GM12878 (cell line): ENCODE data around the gene GIT1. TPM values are rescaled to one million over a fixed set of nuclear protein-coding genes. Genes with fewer than 3 reads are reported as not detected.
A peak's percentile ranks its signal among the peaks of the same experiment; 100 is the strongest.

Experiments used
- ATAC-seq: fragments of 200-7000 bp; cut with Tn5 transposase; 3 replicates; pipeline ENCODE4 v1.9.1; 2020; ENCODE audit warnings: mild to moderate bottlenecking, moderate library complexity
- BruUV-seq: library from RNA; stranded (reverse); fragments of 400-500 nt; replicated peaks from 2 replicates; lab custom pipeline; 2021; lab: Mats Ljungman, UMichigan
- CTCF ChIA-PET: fragments of 300-600 bp; sonication (Branson Sonifier 250); formaldehyde crosslinking; extraction: SDS; loops from one replicate; lab custom pipeline; 2021; ENCODE audit warnings: inconsistent platforms; lab: Yijun Ruan, JAX
- POLR2A ChIA-PET: fragments of 350-600 bp; formaldehyde crosslinking; extraction: SDS; loops from one replicate; lab custom pipeline; 2021; ENCODE audit warnings: inconsistent platforms; lab: Charles Lee
- RAD21 ChIA-PET: fragments of 300-600 bp; sonication (Branson Sonifier 250); formaldehyde crosslinking; loops from one replicate; lab custom pipeline; 2023; ENCODE audit warnings: antibody characterized with exemption; ENCODE audit not compliant: unreplicated experiment; lab: Charles Lee
- SMC1A ChIA-PET: fragments of 300-600 bp; sonication (Branson Sonifier 250); formaldehyde crosslinking; loops from one replicate; lab custom pipeline; 2023; ENCODE audit not compliant: unreplicated experiment, uncharacterized antibody; lab: Charles Lee
- DNase-seq: peaks from one replicate; pipeline ENCODE4 v3.0.0-alpha.2; 2011; ENCODE audit warnings: low read depth, low spot score
- FAIRE-seq: peaks from 3 replicates; lab custom pipeline; 2011; peaks lifted over from hg19 to GRCh38; lab: Jason Lieb, UNC
- H2AFZ ChIP-seq: 2 replicates; pipeline ENCODE4 v1.6.0; 2011; ENCODE audit warnings: low read depth, low read length, control low read depth; ENCODE audit not compliant: control insufficient read depth
- H3K27ac ChIP-seq: 2 replicates; pipeline ENCODE4 v1.5.1; 2011; ENCODE audit warnings: control low read depth; ENCODE audit not compliant: control insufficient read depth, insufficient read depth
- H3K27me3 ChIP-seq, 2 experiments: replicated peaks in 1 of 2; 2 replicates each; pipeline versions ENCODE4 v1.6.0 to v1.6.1; 2011; ENCODE audit warnings: low read length in 1 of 2; ENCODE audit not compliant: control insufficient read depth in 2 of 2, insufficient read depth in 2 of 2
- H3K36me3 ChIP-seq, 2 experiments: 2 replicates each; pipeline ENCODE4 v1.5.1; 2011; ENCODE audit warnings: low read length in 1 of 2; ENCODE audit not compliant: control insufficient read depth in 2 of 2, insufficient read depth in 2 of 2
- H3K4me1 ChIP-seq: 2 replicates; pipeline ENCODE4 v1.6.1; 2011; ENCODE audit warnings: mild to moderate bottlenecking, low read length, moderate library complexity, mixed read lengths; ENCODE audit not compliant: control insufficient read depth, insufficient read depth
- H3K4me2 ChIP-seq: 2 replicates; pipeline ENCODE4 v1.6.0; 2011; ENCODE audit warnings: control low read depth; ENCODE audit not compliant: control insufficient read depth, insufficient read depth
- H3K4me3 ChIP-seq: fragments of 200-600 bp; sonication (generic); 2 replicates; pipeline ENCODE4 v1.5.1; 2016
- H3K79me2 ChIP-seq: 2 replicates; pipeline ENCODE4 v1.6.0; 2011; ENCODE audit warnings: low read length; ENCODE audit not compliant: control insufficient read depth, insufficient read depth
- H3K9ac ChIP-seq: 2 replicates; pipeline ENCODE4 v1.8.0; 2011; ENCODE audit warnings: low read length, control low read depth, mixed read lengths; ENCODE audit not compliant: control insufficient read depth, insufficient read depth
- H3K9me3 ChIP-seq: replicated peaks from 3 replicates; pipeline ENCODE4 v1.5.1; 2011; ENCODE audit warnings: mild to moderate bottlenecking, low read length; ENCODE audit not compliant: control insufficient read depth, insufficient read depth
- H4K20me1 ChIP-seq: 2 replicates; pipeline ENCODE4 v1.6.0; 2011; ENCODE audit not compliant: control insufficient read depth, insufficient read depth
- BHLHE40 ChIP-seq, 2 experiments: fragments of 450-650 bp in 1 of 2; IDR thresholded peaks; 2 replicates each; pipeline ENCODE4 v1.6.1; 2011 to 2017; ENCODE audit warnings: low read depth in 2 of 2, borderline replicate concordance in 1 of 2, improper control_type of control experiment in 1 of 2, low read length in 1 of 2, mild to moderate bottlenecking in 1 of 2
- KAT2A ChIP-seq: conservative IDR thresholded peaks from 2 replicates; pipeline ENCODE4 v1.6.1; 2011; ENCODE audit warnings: low read depth, low read length; ENCODE audit not compliant: control insufficient read depth
- MTA2 ChIP-seq: fragments of 450-650 bp; IDR thresholded peaks from 2 replicates; pipeline ENCODE4 v1.6.1; 2016; ENCODE audit warnings: low read depth, mild to moderate bottlenecking, moderate library complexity
- NBN ChIP-seq: fragments of 450-650 bp; IDR thresholded peaks from 2 replicates; pipeline ENCODE4 v1.6.1; 2016
- NR2C1 ChIP-seq: fragments of 450-650 bp; IDR thresholded peaks from 2 replicates; pipeline ENCODE4 v1.6.1; 2017; ENCODE audit warnings: antibody characterized with exemption, mild to moderate bottlenecking, moderate library complexity
- POLR2A ChIP-seq: IDR thresholded peaks from 2 replicates; pipeline ENCODE4 v1.6.1; 2011; ENCODE audit warnings: low read depth, mild to moderate bottlenecking, low read length
- WRNIP1 ChIP-seq: IDR thresholded peaks from 2 replicates; pipeline ENCODE4 v1.6.1; 2011; ENCODE audit warnings: low read depth, low read length, improper control_type of control experiment, borderline replicate concordance
- WGBS: methylation state at CpG from one replicate; pipeline ENCODE4 v1.1.6; 2016; ENCODE audit warnings: low lambda C conversion rate; ENCODE audit not compliant: insufficient replicate concordance, insufficient coverage; ENCODE audit errors: missing lambda C conversion rate; 5-methylcytosine and 5-hydroxymethylcytosine counted together
- in situ Hi-C: fragments of 300-500 bp; cut with MboI; formaldehyde crosslinking; loops from 9 replicates; pipeline ENCODE4 v1.14.3; 2018; ENCODE audit warnings: mixed read lengths
- intact Hi-C: fragments of 100-400 bp; cut with micrococcal nuclease; formaldehyde crosslinking; loops from one replicate; pipeline ENCODE4 v1.14.2; 2022; ENCODE audit not compliant: unreplicated experiment
- polyA plus RNA-seq, 11 experiments: library from polyadenylated mRNA; depleted of rRNA in 4 of 11; unstranded in 6 of 11; stranded (reverse) in 5 of 11; fragments of >200 nt; fragmentation: Nextera tagmentation in 4 of 11; fragmentation: Illumina TruSeq in 1 of 11; extraction: Ambion mirVana in 4 of 11; extraction: Trizol in 1 of 11; gene quantifications; 1 replicate in 1 of 11; 2 replicates in 10 of 11; pipeline versions ENCODE4 v1.2.1 to v1.2.3, GENCODE V29; 2011 to 2016; ENCODE audit warnings: inconsistent platforms in 2 of 11, missing spikeins in 2 of 11, low read depth in 1 of 11
- total RNA-seq, 4 experiments: library from RNA; depleted of rRNA in 3 of 4; stranded (reverse); fragments of >200 nt in 3 of 4; fragmentation: Illumina TruSeq in 1 of 4; extraction: Trizol in 1 of 4; gene quantifications; 2 replicates each; pipeline versions ENCODE4 v1.2.1 to v1.2.3, GENCODE V29; 2013 to 2021
- TF ChIP-seq, protein P1 (sequence below): IDR thresholded peaks from 2 replicates; pipeline ENCODE4 v1.6.1; 2012; ENCODE audit warnings: low read depth, low read length, improper control_type of control experiment

GIT1 gene
- total and polyA plus RNA-seq, 10 of the 15 experiments (the other 5 are each of a cell fraction or from before 2014, with no cell fraction given) = 0.24 to 45.3 (median 20.9) TPM

DNA sequence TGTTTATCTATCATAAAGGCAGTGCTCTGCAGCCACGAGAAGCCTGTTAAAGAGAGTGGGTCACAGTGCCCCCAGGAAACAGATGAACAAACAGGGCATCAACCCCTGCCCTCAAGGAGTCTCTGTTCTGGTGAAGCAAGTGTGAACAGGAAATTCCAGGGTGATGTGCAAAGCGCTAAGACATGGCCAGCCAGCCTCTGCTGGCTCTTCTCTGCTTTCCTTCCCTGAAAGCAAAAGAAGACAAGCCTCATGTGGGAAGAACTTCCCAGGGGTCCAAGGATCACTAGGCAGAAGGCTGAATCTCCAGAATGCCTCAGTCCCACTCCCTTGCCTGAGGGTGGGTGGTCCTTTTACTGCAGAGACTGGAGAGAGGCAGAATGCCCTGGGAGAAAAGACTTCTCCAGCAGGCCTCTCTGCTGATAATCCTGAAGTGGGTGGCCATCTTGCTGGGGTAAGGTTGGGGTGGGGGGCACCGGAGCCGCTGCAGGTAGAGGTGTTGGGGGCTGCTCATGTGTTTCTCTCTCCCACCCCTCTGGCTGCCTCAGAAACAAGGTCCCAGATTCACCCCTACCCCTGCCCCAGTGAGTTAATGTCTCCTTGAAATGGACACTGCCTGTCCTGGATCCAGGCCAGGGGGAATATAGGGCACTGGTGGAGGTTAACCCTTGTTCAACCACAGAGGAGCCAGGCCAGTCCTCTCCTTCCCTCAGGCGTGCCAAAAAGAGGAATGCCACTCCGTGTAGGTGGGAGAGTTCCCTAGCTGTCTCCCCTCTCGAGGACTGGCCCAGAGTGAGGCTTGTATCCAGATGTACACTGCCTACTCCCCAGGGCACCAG is 5.9 kb upstream of the GIT1 start:
- ATAC-seq (no peak), DNase-seq (no peak), FAIRE-seq (no peak)
- POLR2A ChIA-PET = no interaction called here
- peaks cover 33% of the 10 kb centered on the region for H3K4me1 ChIP-seq
- intact Hi-C loops (loop anchor here (10.0 kb wide), 1 partner anchor 231 kb away; no protein-coding TSS in a partner anchor), in situ Hi-C loops (no loop called here)
- H3K9me3 ChIP-seq = no peaks in the 10 kb centered on the region
- H3K27ac ChIP-seq = no peak overlapping the region
- H3K79me2 ChIP-seq = no peaks in the 10 kb centered on the region
- H2AFZ ChIP-seq = no peak overlapping the region
- H3K27me3 ChIP-seq = no peaks in the 10 kb centered on the region; a peak in 1 of 4 replicates
- no peak for TF ChIP-seq BHLHE40 (IDR thresholded peaks at IDR 0.05; ENCODE audit: borderline replicate concordance in 1 of 2, low read depth in 2 of 2, low read length in 1 of 2)
- 0 out of 2 replicates have a peak overlapping the region, but pooled peaks have one; percentile 3 for H3K4me2 ChIP-seq
- H3K36me3 ChIP-seq = no peaks in the 10 kb centered on the region
- RAD21 ChIA-PET = interaction anchor here (1.2 kb wide), 1 partner anchor 18 kb away, joined by 4 read pairs; no protein-coding TSS in a partner anchor
- CTCF ChIA-PET = interaction anchor here (1.6 to 5.0 kb wide), 2 partner anchors 10 to 22 kb away, joined by 6 to 64 read pairs; no protein-coding TSS in a partner anchor
- no TSS peak for BruUV-seq
- no peak overlapping the region for H3K9ac ChIP-seq
- H3K4me3 ChIP-seq = no peak overlapping the region
- no peaks in the 10 kb centered on the region for H4K20me1 ChIP-seq
- SMC1A ChIA-PET = no interaction called here
- WGBS = 67% methylated on average over 7 of the region's 7 CpGs

DNA sequence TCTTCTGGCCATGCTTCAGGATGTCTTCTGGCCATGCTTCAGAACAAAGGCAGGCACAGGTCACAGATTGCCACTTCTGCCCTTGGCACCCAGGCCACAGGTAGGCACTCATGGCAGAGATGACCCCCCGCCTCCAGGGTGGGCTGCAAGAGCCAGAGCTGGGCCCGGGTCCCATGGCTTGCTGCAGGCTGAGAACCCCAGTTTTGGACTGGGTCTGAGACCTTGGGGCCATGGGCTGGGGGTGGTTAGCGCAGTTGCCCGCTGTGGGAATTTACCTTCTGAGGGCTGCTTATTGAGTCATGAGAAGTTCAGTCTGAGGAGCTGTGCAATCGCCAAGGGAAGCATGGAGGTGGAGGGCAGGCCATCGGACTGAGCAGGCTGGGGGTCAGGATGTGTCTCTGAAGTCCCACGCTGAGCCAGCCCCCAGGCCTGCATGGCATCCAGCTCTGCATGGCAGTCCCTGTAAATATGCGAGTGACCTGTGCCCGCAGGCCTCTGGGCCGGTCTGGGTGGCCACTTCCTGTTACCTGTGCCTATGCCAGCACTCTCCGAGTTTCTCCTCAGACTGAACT is 5.2 kb upstream of the GIT1 start:
- POLR2A ChIA-PET = interaction anchor here (1.0 kb wide), 1 partner anchor 21 kb away, joined by 3 read pairs; no protein-coding TSS in a partner anchor
- TF ChIP-seq WRNIP1 (no peak), KAT2A (no peak), MTA2 (no peak), NR2C1 (no peak), NBN (no peak), POLR2A (no peak)
- TF ChIP-seq, protein P1, sequence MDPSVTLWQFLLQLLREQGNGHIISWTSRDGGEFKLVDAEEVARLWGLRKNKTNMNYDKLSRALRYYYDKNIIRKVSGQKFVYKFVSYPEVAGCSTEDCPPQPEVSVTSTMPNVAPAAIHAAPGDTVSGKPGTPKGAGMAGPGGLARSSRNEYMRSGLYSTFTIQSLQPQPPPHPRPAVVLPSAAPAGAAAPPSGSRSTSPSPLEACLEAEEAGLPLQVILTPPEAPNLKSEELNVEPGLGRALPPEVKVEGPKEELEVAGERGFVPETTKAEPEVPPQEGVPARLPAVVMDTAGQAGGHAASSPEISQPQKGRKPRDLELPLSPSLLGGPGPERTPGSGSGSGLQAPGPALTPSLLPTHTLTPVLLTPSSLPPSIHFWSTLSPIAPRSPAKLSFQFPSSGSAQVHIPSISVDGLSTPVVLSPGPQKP = no peak

More for the DNA sequence above, 5.2 kb upstream of the GIT1 start:
- ChIA-PET SMC1A (interaction anchor here (0.8 kb wide), 1 partner anchor 13 kb away, joined by 3 read pairs; no protein-coding TSS in a partner anchor), CTCF (interaction anchor here (0.7 to 5.0 kb wide), 5 partner anchors 11 to 225 kb away, joined by 3 to 64 read pairs (median 6); no protein-coding TSS in a partner anchor), RAD21 (interaction anchor here (1.2 kb wide), 1 partner anchor 19 kb away, joined by 4 read pairs; no protein-coding TSS in a partner anchor)
- intact Hi-C loops = loop anchor here (10.0 kb wide), 1 partner anchor 230 kb away; no protein-coding TSS in a partner anchor
- no peak for DNase-seq
- no peaks in the 10 kb centered on the region; a peak in 1 of 4 replicates for H3K27me3 ChIP-seq
- H3K36me3 ChIP-seq = no peaks in the 10 kb centered on the region
- H2AFZ ChIP-seq = no peak overlapping the region
- no peak overlapping the region for H3K4me3 ChIP-seq
- H3K27ac ChIP-seq = no peak overlapping the region
- in situ Hi-C loops = no loop called here
- H3K4me1 ChIP-seq = peaks cover 36% of the 10 kb centered on the region
- H3K4me2 ChIP-seq = peak overlapping the region; percentile 73
- no peak for ATAC-seq
- no TSS peak for BruUV-seq
- H4K20me1 ChIP-seq = no peaks in the 10 kb centered on the region
- FAIRE-seq = no peak
- no peaks in the 10 kb centered on the region for H3K9me3 ChIP-seq
- WGBS = 60% methylated on average over 11 of the region's 11 CpGs
- H3K9ac ChIP-seq = no peak overlapping the region
- H3K79me2 ChIP-seq = peaks cover 2% of the 10 kb centered on the region
